HepG2 (cell line): ENCODE data around the gene PNLDC1. TPM values are rescaled to one million over a fixed set of nuclear protein-coding genes. Genes with fewer than 3 reads are reported as not detected.

Experiments
- ATAC-seq: fragments of 200-7000 bp; cut with Tn5 transposase; 3 replicates; pipeline ENCODE4 v1.9.1; 2020; ENCODE audit warnings: mild to moderate bottlenecking, moderate library complexity
- BruUV-seq: library from RNA; stranded (reverse); fragments of 400-500 nt; replicated peaks from 2 replicates; lab custom pipeline; 2021; lab: Mats Ljungman, UMichigan
- CTCF ChIA-PET: fragments of 300-600 bp; formaldehyde crosslinking; extraction: SDS; loops from one replicate; lab custom pipeline; 2021; ENCODE audit warnings: low total read pairs, inconsistent platforms, low intra/inter-chr PET ratio; lab: Yijun Ruan, JAX
- POLR2A ChIA-PET: fragments of 350-600 bp; sonication (Branson Sonifier 250); formaldehyde crosslinking; loops from one replicate; lab custom pipeline; 2020; ENCODE audit warnings: antibody characterized with exemption, inconsistent platforms; lab: Yijun Ruan, JAX
- DNase-seq: peaks from one replicate; pipeline ENCODE4 v3.0.0-alpha.2; 2015; ENCODE audit warnings: low spot score
- FAIRE-seq: peaks from 3 replicates; lab custom pipeline; 2011; peaks lifted over from hg19 to GRCh38; lab: Jason Lieb, UNC
- H2AFZ ChIP-seq: one replicate; pipeline ENCODE4 v1.6.1; 2011; ENCODE audit warnings: low read length, inconsistent platforms
- H3K27ac ChIP-seq: fragments of 300-600 bp; 3 replicates; pipeline ENCODE4 v1.8.0; 2011; ENCODE audit warnings: mixed run types, mild to moderate bottlenecking, mixed read lengths, low read length, inconsistent platforms; ENCODE audit not compliant: insufficient read depth; ENCODE audit errors: extremely low read length
- H3K27me3 ChIP-seq, 2 experiments: fragments of 200-600 bp in 1 of 2; 2 replicates in 1 of 2; 3 replicates in 1 of 2; pipeline versions ENCODE4 v1.6.0 to v1.8.0; 2011; ENCODE audit warnings: low read length in 2 of 2, mild to moderate bottlenecking in 2 of 2, moderate library complexity in 2 of 2, inconsistent platforms in 1 of 2; ENCODE audit not compliant: insufficient read depth in 2 of 2, control insufficient read depth in 1 of 2
- H3K36me3 ChIP-seq, 2 experiments: fragments of 200-600 bp in 1 of 2; replicated peaks in 1 of 2; 2 replicates in 1 of 2; 3 replicates in 1 of 2; pipeline versions ENCODE4 v1.5.1 to v1.8.0; 2011; ENCODE audit warnings: low read length in 2 of 2, inconsistent platforms in 1 of 2; ENCODE audit not compliant: insufficient read depth in 2 of 2, control insufficient read depth in 1 of 2
- H3K4me1 ChIP-seq: 2 replicates; pipeline ENCODE4 v1.5.1; 2012; ENCODE audit warnings: low read length, inconsistent platforms; ENCODE audit not compliant: insufficient read depth
- H3K4me2 ChIP-seq: 2 replicates; pipeline ENCODE4 v1.6.0; 2011; ENCODE audit warnings: low read depth, low read length, inconsistent platforms
- H3K4me3 ChIP-seq, 3 experiments: fragments of 200-600 bp in 1 of 3; sonication (generic), shearing (Covaris generic) in 1 of 3; replicated peaks in 1 of 3; 2 replicates each; pipeline ENCODE4 v1.5.1; 2011 to 2016; ENCODE audit warnings: low read length in 3 of 3, inconsistent platforms in 2 of 3, low read depth in 2 of 3, mild to moderate bottlenecking in 2 of 3, control low read depth in 1 of 3, mixed read lengths in 1 of 3; ENCODE audit not compliant: insufficient read depth in 1 of 3
- H3K79me2 ChIP-seq: one replicate; pipeline ENCODE4 v1.6.1; 2011; ENCODE audit warnings: low read length, inconsistent platforms; ENCODE audit not compliant: insufficient read depth
- H3K9ac ChIP-seq: 2 replicates; pipeline ENCODE4 v1.6.0; 2011; ENCODE audit warnings: mild to moderate bottlenecking, low read depth, low read length, inconsistent platforms; ENCODE audit not compliant: insufficient read depth
- H3K9me3 ChIP-seq: 2 replicates; pipeline ENCODE4 v1.5.1; 2012; ENCODE audit warnings: mild to moderate bottlenecking, low read length
- H4K20me1 ChIP-seq: 2 replicates; pipeline ENCODE4 v1.6.0; 2011; ENCODE audit warnings: inconsistent platforms, mild to moderate bottlenecking, low read length, moderate library complexity; ENCODE audit not compliant: insufficient read depth
- RFXAP ChIP-seq: sonication (generic); formaldehyde crosslinking; IDR thresholded peaks from 2 replicates; pipeline ENCODE4 v1.4.0; 2020; ENCODE audit warnings: missing genetic modification reagents, borderline replicate concordance
- SIN3B ChIP-seq: fragments of 150-350 bp; IDR thresholded peaks from 2 replicates; pipeline ENCODE4 v1.6.1; 2014; ENCODE audit warnings: low read length
- SMARCE1 ChIP-seq: fragments of 450-650 bp; IDR thresholded peaks from 2 replicates; pipeline ENCODE4 v1.6.1; 2017; ENCODE audit warnings: borderline replicate concordance
- SNAPC2 ChIP-seq: sonication (generic); formaldehyde crosslinking; IDR thresholded peaks from 2 replicates; pipeline ENCODE4 v1.8.1; 2022; ENCODE audit warnings: mild to moderate bottlenecking, missing genetic modification reagents
- SP2 ChIP-seq: sonication (generic); formaldehyde crosslinking; IDR thresholded peaks from 2 replicates; pipeline ENCODE4 v1.5.1; 2020; ENCODE audit warnings: mild to moderate bottlenecking, missing genetic modification reagents
- ZFP36 ChIP-seq: fragments of 150-350 bp; IDR thresholded peaks from 2 replicates; pipeline ENCODE4 v1.6.1; 2018; ENCODE audit warnings: borderline replicate concordance, low read length, low read depth; ENCODE audit not compliant: partially characterized antibody
- ZNF644 ChIP-seq: IDR thresholded peaks from 2 replicates; pipeline ENCODE4 v1.6.1; 2016; ENCODE audit warnings: low read depth
- ZNF7 ChIP-seq: IDR thresholded peaks from 2 replicates; pipeline ENCODE4 v1.6.1; 2016; ENCODE audit warnings: missing biosample characterization, missing genetic modification reagents
- ZNF746 ChIP-seq: sonication (generic); formaldehyde crosslinking; IDR thresholded peaks from 2 replicates; pipeline ENCODE4 v1.8.0; 2022; ENCODE audit warnings: mild to moderate bottlenecking, missing genetic modification reagents
- WGBS: methylation state at CpG from one replicate; pipeline ENCODE4 v1.1.6; 2017; ENCODE audit warnings: low lambda C conversion rate; 5-methylcytosine and 5-hydroxymethylcytosine counted together
- in situ Hi-C: cut with HindIII; loops from 2 replicates; pipeline ENCODE4 v1.10.0; 2017; ENCODE audit warnings: low pct_unique_long_range_greater_than_20kb; ENCODE audit not compliant: extremely low pct_ligation_motif_present
- intact Hi-C: fragments of 100-400 bp; cut with micrococcal nuclease; formaldehyde crosslinking; loops from one replicate; pipeline ENCODE4 v1.10.0; 2022; ENCODE audit not compliant: unreplicated experiment
- polyA plus RNA-seq, 8 experiments: library from polyadenylated mRNA; depleted of rRNA in 3 of 8; stranded (reverse) in 7 of 8; unstranded in 1 of 8; fragments of >200 nt; fragmentation: Illumina TruSeq in 4 of 8; extraction: Trizol in 4 of 8; gene quantifications; 2 replicates each; pipeline versions ENCODE4 v1.2.1 to v1.2.3, GENCODE V29; 2011 to 2016; ENCODE audit warnings: low read depth in 4 of 8, missing spikeins in 1 of 8, mixed read lengths in 1 of 8; ENCODE audit not compliant: insufficient read depth in 1 of 8
- total RNA-seq, 5 experiments: library from RNA; depleted of rRNA; stranded (reverse); fragments of >200 nt; fragmentation: Illumina TruSeq; extraction: Trizol; gene quantifications; 2 replicates each; pipeline ENCODE4 v1.2.3, GENCODE V29; 2016; ENCODE audit warnings: low read depth in 1 of 5
- TF ChIP-seq, protein P1 (sequence below): sonication (generic); formaldehyde crosslinking; IDR thresholded peaks from 2 replicates; pipeline ENCODE4 v1.4.0; 2020; ENCODE audit warnings: missing genetic modification reagents, borderline replicate concordance
- TF ChIP-seq, protein P2 (sequence below): sonication (generic); formaldehyde crosslinking; IDR thresholded peaks from 2 replicates; pipeline ENCODE4 v1.4.0; 2020; ENCODE audit warnings: missing genetic modification reagents

Gene PNLDC1
- total and polyA plus RNA-seq, 2 of the 13 experiments (the other 11 are each of a cell fraction or from before 2014, with no cell fraction given) = not detected

DNA sequence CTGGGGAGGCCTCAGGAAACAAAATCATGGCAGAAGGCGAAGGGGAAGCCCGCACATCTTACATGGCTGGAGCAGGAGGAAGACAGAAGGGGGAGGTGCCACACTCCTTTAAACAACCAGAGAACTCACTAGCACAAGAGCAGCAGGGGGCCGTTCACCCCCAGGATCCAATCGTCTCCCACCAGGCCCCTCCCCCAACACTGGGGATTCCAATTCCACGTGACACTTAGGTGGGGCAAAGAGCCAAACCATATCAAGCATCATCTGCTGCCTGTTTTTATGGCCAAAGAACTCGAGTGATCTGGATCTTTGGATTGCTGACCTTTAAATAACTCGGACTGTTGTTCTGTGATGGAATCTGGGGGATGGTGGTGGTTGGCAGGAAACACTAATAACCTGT lies 28.0 kb downstream of the PNLDC1 start:
- H2AFZ ChIP-seq = no peak overlapping the region
- H3K27ac ChIP-seq = no peak overlapping the region
- WGBS = 29% methylated on average over 7 of the region's 7 CpGs
- no peak overlapping the region for H3K4me2 ChIP-seq
- CTCF ChIA-PET = no interaction called here
- no peak overlapping the region for H3K9ac ChIP-seq
- FAIRE-seq = no peak
- peaks cover 4 to 53% of the 10 kb centered on the region in 2 experiments; a peak in 3 of 5 replicates for H3K27me3 ChIP-seq
- DNase-seq = no peak
- in situ Hi-C loops (no loop called here), intact Hi-C loops (no loop called here)
- H4K20me1 ChIP-seq = no peaks in the 10 kb centered on the region
- H3K36me3 ChIP-seq = no peaks in the 10 kb centered on the region
- POLR2A ChIA-PET = no interaction called here
- TF ChIP-seq, protein P1, sequence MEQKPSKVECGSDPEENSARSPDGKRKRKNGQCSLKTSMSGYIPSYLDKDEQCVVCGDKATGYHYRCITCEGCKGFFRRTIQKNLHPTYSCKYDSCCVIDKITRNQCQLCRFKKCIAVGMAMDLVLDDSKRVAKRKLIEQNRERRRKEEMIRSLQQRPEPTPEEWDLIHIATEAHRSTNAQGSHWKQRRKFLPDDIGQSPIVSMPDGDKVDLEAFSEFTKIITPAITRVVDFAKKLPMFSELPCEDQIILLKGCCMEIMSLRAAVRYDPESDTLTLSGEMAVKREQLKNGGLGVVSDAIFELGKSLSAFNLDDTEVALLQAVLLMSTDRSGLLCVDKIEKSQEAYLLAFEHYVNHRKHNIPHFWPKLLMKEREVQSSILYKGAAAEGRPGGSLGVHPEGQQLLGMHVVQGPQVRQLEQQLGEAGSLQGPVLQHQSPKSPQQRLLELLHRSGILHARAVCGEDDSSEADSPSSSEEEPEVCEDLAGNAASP (CRISPR knock-in tag) = no peak
- TF ChIP-seq SNAPC2 (CRISPR knock-in tag) (no peak), SIN3B (no peak), ZFP36 (no peak), SP2 (CRISPR knock-in tag) (no peak), ZNF644 (no peak), ZNF7 (CRISPR knock-in tag) (no peak), SMARCE1 (no peak), RFXAP (CRISPR knock-in tag) (no peak), ZNF746 (no peak)
- TF ChIP-seq, protein P2, sequence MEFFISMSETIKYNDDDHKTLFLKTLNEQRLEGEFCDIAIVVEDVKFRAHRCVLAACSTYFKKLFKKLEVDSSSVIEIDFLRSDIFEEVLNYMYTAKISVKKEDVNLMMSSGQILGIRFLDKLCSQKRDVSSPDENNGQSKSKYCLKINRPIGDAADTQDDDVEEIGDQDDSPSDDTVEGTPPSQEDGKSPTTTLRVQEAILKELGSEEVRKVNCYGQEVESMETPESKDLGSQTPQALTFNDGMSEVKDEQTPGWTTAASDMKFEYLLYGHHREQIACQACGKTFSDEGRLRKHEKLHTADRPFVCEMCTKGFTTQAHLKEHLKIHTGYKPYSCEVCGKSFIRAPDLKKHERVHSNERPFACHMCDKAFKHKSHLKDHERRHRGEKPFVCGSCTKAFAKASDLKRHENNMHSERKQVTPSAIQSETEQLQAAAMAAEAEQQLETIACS = no peak
- no TSS peak for BruUV-seq
- H3K4me1 ChIP-seq = peaks cover 2% of the 10 kb centered on the region; the same call in 1 of the 2 replicates
- H3K4me3 ChIP-seq = no peak overlapping the region
- no peak for ATAC-seq
- H3K79me2 ChIP-seq = no peaks in the 10 kb centered on the region
- no peaks in the 10 kb centered on the region for H3K9me3 ChIP-seq
